Measurements from ENCODE around the gene CRIP3.

GRCh38 chr6:43294536-43294935, 14.1 kb downstream of the CRIP3 start:
- TF ChIP-seq CTCF (IDR thresholded peaks at IDR 0.05) (no peak), ZFX (IDR thresholded peaks at IDR 0.05; ENCODE audit: borderline replicate concordance) (no peak)
